ENCODE data around the gene MST1R. TPM values are rescaled to one million over a fixed set of nuclear protein-coding genes. Genes with fewer than 3 reads are reported as not detected.

MST1R gene
- total and polyA plus RNA-seq, 9 of the 15 experiments (the other 6 are each of a cell fraction or from before 2014, with no cell fraction given), result 1.3 to 10.0 (median 3.8) TPM

DNA sequence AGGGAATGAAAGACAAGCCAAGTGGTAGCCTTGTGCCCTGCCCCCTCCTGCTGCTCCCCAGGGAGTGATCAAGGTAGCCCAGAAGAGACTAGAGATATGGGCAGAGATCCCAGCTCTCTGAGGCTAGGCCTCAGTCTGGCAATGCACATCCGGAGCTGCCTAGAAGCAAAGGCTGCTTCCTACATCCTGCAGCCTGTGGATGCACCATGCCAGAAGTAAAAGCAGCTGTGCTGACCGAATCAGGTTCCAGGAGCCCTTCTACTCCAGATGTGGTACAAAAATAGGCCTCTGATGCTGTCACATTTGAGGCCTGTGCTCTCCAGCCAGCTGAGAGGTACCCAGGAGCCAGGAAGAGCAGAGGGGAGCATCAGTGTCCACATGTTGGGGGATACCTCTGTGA, 63.3 kb downstream of the MST1R start:
- Histone ChIP-seq H3K9me1 (ENCODE audit: control insufficient read depth, insufficient read depth, low read length) (no peaks in the 10 kb centered on the region), H3K4me1 (replicated peaks in 1 of 2; ENCODE audit: control insufficient read depth in 2 of 2, insufficient read depth in 2 of 2, low read length in 2 of 2) (no peaks in the 10 kb centered on the region; a peak in 1 of 5 replicates), H3K4me2 (ENCODE audit: insufficient read depth, low read length) (no peak overlapping the region), H3K27me3 (ENCODE audit: control insufficient read depth in 2 of 2, insufficient read depth in 2 of 2, low read length in 2 of 2) (no peaks in the 10 kb centered on the region), H3K9ac (ENCODE audit: insufficient read depth in 1 of 2, low read depth in 2 of 2, low read length in 2 of 2) (no peak overlapping the region), H4K20me1 (replicated peaks; ENCODE audit: control insufficient read depth, insufficient read depth, low read length) (no peaks in the 10 kb centered on the region), H3K79me2 (ENCODE audit: control insufficient read depth, insufficient read depth, low read length) (no peaks in the 10 kb centered on the region), H3K4me3 (no peak overlapping the region), H3K27ac (ENCODE audit: extremely low read depth, low read depth, low read length) (no peak overlapping the region), H3K36me3 (ENCODE audit: control insufficient read depth, insufficient read depth, low read length) (peaks cover 62% of the 10 kb centered on the region; the same call in 2 of the 3 replicates), H3K9me3 (replicated peaks; ENCODE audit: control insufficient read depth, insufficient read depth, low read depth, low read length) (no peaks in the 10 kb centered on the region), H2AFZ (ENCODE audit: low read depth, low read length) (no peak overlapping the region)
- no peak for ATAC-seq
- in situ Hi-C loops (cut with MboI) (loop anchor here (5.0 kb wide), 1 partner anchor 138 kb away; no protein-coding TSS in a partner anchor), intact Hi-C loops (cut with micrococcal nuclease) (no loop called here)
- no peak for FAIRE-seq
- ChIA-PET POLR2A (interaction anchor here (1.8 kb wide), 1 partner anchor 300 kb away, joined by 5 read pairs; no protein-coding TSS in a partner anchor), CTCF (ENCODE audit: low intra/inter-chr PET ratio) (interaction anchor here (1.6 to 1.7 kb wide), 2 partner anchors 66 to 137 kb away, joined by 7 to 16 read pairs; no protein-coding TSS in a partner anchor)
- no peak for DNase-seq (ENCODE audit: extremely low read depth in 1 of 4, low spot score in 3 of 4)
- WGBS (ENCODE audit: insufficient coverage, low coverage, missing lambda C conversion rate), result 75% methylated on average over 2 of the region's 2 CpGs
- no peak for TF ChIP-seq CXXC5 (CRISPR knock-in tag; IDR thresholded peaks at IDR 0.05)
- no TSS peak for BruUV-seq (replicated peaks)

DNA sequence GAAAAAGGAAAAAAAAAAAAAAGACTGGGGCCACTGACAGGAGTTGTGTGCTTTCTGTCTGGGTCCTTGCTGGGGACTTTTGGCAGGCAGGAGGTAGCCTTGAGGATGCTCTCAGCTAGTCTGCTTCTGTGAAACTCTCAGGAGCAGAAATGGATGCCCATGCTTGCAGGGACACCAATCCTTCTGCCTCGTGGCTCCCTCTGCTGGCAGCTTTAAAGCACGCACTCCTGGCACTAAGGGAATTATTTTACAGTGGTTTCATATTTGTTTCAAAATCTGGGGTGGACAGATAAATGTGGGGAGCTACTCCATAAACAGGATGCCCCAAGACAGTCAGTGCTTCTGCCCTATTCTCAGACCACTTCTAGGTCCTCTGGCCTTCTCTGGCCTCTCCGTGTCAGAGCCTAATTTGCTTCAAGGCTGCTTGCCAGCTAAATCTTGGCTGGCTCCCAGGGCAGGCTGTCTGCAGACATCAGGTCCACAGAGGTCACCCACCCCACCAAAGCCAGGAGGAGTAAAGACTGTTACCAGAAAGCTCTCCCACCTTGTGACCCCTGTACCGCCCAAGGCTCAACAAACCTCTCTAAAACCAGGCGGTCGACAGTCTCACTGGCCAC, 64.4 kb downstream of the MST1R start:
- POLR2A ChIA-PET, result interaction anchor here (0.6 to 1.8 kb wide), 5 partner anchors 18 to 299 kb away, joined by 3 to 5 read pairs (median 3); no protein-coding TSS in a partner anchor
- H3K36me3 ChIP-seq (ENCODE audit: control insufficient read depth, insufficient read depth, low read length), result peaks cover 60% of the 10 kb centered on the region; the same call in 2 of the 3 replicates
- no TSS peak for BruUV-seq (replicated peaks)
- H2AFZ ChIP-seq (ENCODE audit: low read depth, low read length), result no peak overlapping the region
- no peak overlapping the region for H3K4me2 ChIP-seq (ENCODE audit: insufficient read depth, low read length)
- intact Hi-C loops (cut with micrococcal nuclease) (loop anchor here (1.0 to 5.0 kb wide), 3 partner anchors 37 to 136 kb away; partner anchors contain the start of gene GMPPB), in situ Hi-C loops (cut with MboI) (no loop called here)
- CTCF ChIA-PET (ENCODE audit: low intra/inter-chr PET ratio), result interaction anchor here (0.6 to 1.6 kb wide), 6 partner anchors 34 to 385 kb away, joined by 3 to 16 read pairs (median 4); partner anchors contain the start of genes AMIGO3 and INKA1
- no peaks in the 10 kb centered on the region for H3K9me3 ChIP-seq (replicated peaks; ENCODE audit: control insufficient read depth, insufficient read depth, low read depth, low read length)
- no peak overlapping the region for H3K4me3 ChIP-seq
- H3K79me2 ChIP-seq (ENCODE audit: control insufficient read depth, insufficient read depth, low read length), result no peaks in the 10 kb centered on the region
- H4K20me1 ChIP-seq (replicated peaks; ENCODE audit: control insufficient read depth, insufficient read depth, low read length), result no peaks in the 10 kb centered on the region
- no peak overlapping the region for H3K27ac ChIP-seq (ENCODE audit: extremely low read depth, low read depth, low read length)
- FAIRE-seq, result peak; percentile 91
- ATAC-seq, result peak; percentile 94
- no peaks in the 10 kb centered on the region for H3K27me3 ChIP-seq (ENCODE audit: control insufficient read depth in 2 of 2, insufficient read depth in 2 of 2, low read length in 2 of 2)
- H3K9me1 ChIP-seq (ENCODE audit: control insufficient read depth, insufficient read depth, low read length), result no peaks in the 10 kb centered on the region
- H3K4me1 ChIP-seq (replicated peaks in 1 of 2; ENCODE audit: control insufficient read depth in 2 of 2, insufficient read depth in 2 of 2, low read length in 2 of 2), result no peaks in the 10 kb centered on the region; a peak in 1 of 5 replicates
- no peak overlapping the region for H3K9ac ChIP-seq (ENCODE audit: insufficient read depth in 1 of 2, low read depth in 2 of 2, low read length in 2 of 2)
- DNase-seq (ENCODE audit: extremely low read depth in 1 of 4, low spot score in 3 of 4), result peak; percentile 49 to 78 (median 58)
- WGBS (ENCODE audit: insufficient coverage, low coverage, missing lambda C conversion rate), result 44% methylated on average over 5 of the region's 6 CpGs
- TF ChIP-seq RAD21 (CRISPR knock-in tag; conservative IDR thresholded peaks at IDR 0.05 in 1 of 2, IDR thresholded peaks at IDR 0.05 in 1 of 2) (peak; percentile 86 to 88), SMC3 (conservative IDR thresholded peaks at IDR 0.05; ENCODE audit: insufficient read depth, low read depth, low read length) (peak; percentile 81), ESRRB (CRISPR knock-in tag; IDR thresholded peaks at IDR 0.05; ENCODE audit: borderline replicate concordance) (no peak), STAT5A (IDR thresholded peaks at IDR 0.05; ENCODE audit: borderline replicate concordance, low read length) (no peak), TAF9B (IDR thresholded peaks at IDR 0.05; ENCODE audit: partially characterized antibody) (no peak), LEF1 (IDR thresholded peaks at IDR 0.05) (no peak), ZBTB8A (IDR thresholded peaks at IDR 0.05; ENCODE audit: partially characterized antibody) (no peak)
- TF ChIP-seq, protein P1, sequence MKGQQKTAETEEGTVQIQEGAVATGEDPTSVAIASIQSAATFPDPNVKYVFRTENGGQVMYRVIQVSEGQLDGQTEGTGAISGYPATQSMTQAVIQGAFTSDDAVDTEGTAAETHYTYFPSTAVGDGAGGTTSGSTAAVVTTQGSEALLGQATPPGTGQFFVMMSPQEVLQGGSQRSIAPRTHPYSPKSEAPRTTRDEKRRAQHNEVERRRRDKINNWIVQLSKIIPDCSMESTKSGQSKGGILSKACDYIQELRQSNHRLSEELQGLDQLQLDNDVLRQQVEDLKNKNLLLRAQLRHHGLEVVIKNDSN (CRISPR knock-in tag; IDR thresholded peaks at IDR 0.05), result no peak
- TF ChIP-seq, protein P2, sequence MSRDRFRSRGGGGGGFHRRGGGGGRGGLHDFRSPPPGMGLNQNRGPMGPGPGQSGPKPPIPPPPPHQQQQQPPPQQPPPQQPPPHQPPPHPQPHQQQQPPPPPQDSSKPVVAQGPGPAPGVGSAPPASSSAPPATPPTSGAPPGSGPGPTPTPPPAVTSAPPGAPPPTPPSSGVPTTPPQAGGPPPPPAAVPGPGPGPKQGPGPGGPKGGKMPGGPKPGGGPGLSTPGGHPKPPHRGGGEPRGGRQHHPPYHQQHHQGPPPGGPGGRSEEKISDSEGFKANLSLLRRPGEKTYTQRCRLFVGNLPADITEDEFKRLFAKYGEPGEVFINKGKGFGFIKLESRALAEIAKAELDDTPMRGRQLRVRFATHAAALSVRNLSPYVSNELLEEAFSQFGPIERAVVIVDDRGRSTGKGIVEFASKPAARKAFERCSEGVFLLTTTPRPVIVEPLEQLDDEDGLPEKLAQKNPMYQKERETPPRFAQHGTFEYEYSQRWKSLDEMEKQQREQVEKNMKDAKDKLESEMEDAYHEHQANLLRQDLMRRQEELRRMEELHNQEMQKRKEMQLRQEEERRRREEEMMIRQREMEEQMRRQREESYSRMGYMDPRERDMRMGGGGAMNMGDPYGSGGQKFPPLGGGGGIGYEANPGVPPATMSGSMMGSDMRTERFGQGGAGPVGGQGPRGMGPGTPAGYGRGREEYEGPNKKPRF (IDR thresholded peaks at IDR 0.05; ENCODE audit: low read depth, low read length), result no peak
